SH-SY5Y (cell line): ENCODE results near the gene TRIM13.

Source experiments
- GATA2 ChIP-seq: IDR thresholded peaks from 2 replicates; pipeline ENCODE4 v1.6.1; 2011; ENCODE audit warnings: mild to moderate bottlenecking, low read depth, low read length
- GATA3 ChIP-seq: IDR thresholded peaks from 2 replicates; pipeline ENCODE4 v1.6.1; 2011; ENCODE audit warnings: low read depth, mild to moderate bottlenecking, low read length, moderate library complexity

Gene TRIM13

DNA sequence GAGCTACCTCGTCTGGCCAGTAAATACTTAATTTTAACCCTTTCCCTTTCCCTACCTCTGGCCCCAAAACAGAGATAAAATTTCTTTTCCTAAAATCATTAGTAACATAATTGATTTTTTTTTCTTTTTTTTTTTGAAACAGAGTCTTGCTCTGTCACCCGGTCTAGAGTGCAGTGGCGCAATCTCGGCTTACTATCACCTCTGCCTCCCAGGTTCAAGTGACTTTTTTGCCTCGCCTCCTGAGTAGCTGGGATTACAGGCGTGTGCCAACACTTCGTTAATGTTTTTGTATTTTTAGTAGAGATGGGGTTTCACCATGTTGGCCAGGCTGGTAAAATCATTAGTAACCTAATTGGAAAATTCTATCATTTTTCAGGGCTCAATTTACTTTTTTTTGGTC, 10.4 kb upstream of the TRIM13 start:
- TF ChIP-seq GATA3: no peak
- TF ChIP-seq GATA2: no peak

DNA sequence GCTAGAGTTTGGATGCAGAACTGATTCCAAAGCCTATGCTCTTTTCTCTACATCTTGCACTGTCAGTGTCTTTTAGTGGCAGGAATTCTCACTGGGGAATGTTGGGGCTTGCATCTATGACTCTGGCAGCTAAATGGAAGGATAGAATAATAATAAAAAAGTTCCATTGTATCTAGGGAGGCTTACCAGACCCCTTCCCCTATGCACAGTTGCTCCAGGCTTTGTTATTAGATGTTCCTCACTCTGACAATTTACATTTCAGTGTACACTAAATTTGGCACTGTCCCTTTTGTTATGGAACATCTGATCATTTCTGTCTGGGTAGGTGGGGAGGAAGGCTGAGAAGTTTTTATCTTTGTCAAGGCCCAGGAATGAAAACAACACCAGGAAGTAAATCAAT, 3.7 kb upstream of the TRIM13 start:
- TF ChIP-seq GATA2: no peak
- no peak for TF ChIP-seq GATA3

DNA sequence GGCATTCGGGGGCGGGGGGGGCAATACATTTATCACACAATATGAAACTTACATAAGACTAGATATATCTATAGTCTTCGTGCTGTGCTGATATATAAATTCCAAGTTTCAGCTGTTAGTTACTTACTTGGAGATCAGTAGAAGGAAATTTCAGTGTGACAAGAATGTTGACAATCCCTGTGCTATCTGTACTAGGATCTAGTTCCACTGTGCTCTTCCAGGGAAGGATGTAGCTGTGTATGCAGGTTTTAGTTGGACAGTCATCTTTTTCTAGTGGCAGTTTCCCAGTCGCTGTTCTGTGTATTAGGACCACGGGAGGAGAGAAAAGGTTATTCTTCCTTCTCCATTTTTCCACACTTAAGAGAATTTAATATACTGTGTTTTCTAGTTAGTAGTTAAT, 3.2 kb upstream of the TRIM13 start:
- TF ChIP-seq GATA3 (no peak), GATA2 (peak; percentile 38; the same call in 1 of the 2 replicates)

DNA sequence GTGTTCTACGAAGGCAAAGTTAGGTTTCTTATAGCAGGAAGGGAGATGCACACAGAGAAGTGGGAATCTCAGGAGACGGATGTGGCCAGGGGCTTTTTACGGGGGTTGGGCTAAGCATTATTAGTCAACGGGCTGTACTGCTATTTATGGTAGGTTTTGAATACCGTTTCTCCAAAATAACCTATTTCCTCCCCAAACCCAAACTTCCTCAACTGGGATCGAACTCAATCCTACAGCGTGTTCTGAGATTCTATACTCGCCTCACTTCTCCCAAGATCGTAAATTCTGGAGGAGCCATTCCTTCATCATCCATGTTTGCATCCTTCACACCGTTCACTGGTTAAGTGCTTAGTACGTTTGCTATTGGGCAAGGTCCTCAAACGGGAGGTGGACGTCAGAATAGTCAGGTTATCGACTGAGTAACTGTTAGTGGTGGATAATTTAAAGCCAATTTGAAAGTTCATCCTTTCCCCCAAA, 1.2 kb upstream of the TRIM13 start:
- no peak for TF ChIP-seq GATA3
- TF ChIP-seq GATA2: no peak

DNA sequence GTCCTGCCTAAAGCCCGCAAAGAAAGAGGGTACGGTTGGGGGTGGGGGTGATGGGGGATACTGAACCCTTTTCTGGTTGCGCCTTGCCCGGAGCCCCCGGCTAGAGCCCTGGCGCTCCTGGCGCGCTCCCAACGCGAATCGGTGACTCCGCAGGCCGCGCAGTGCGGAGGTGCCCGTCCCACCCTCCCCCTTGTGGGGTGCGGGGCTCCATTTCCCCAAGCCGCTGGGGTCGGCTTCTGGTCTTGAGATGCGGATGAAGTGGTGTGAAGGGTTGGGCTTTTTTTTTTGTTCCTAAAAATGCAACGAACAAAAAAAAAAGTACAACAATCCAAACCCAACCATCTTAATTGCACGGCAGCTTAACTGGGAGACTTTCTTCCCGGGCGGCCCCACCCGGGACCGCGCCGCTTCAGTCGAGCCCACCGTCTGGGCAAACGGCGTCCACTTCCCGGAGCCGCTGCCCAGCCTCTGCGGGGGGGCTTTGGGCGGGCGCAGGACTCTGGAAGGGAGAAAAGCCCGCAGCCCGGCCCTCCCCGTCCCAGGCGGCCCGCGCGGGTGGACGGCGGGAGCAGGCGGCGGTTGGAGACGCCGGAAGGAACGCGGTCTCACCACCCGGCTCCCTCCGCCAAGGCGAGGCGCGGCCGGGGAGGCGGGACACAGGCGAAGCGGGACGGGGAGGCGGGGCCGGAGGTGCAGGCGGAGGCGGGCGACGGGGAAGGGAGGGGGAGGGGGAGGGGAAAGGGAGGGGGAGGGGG, 504 bp upstream of the TRIM13 start:
- TF ChIP-seq GATA3: no peak
- no peak for TF ChIP-seq GATA2

DNA sequence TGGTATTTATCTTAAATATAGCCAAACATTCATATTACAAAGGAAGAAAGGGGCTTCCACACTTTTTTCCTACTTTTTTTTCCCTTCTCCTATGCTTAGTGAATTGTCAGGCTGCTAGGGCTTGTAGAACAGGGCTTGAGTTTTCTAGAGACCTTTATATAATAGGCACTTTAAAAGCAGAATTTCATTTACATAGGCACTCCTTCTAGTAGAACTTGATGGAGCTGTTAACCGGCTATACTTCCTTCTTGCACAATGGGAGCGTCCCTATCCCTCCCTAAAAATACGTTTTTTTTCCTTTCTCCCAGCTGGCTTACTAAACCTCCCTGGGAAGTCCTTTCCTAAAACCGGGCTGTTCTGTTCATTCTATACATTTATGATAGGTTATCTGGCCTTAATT, 1.1 kb downstream of the TRIM13 start:
- no peak for TF ChIP-seq GATA3
- TF ChIP-seq GATA2: no peak

DNA sequence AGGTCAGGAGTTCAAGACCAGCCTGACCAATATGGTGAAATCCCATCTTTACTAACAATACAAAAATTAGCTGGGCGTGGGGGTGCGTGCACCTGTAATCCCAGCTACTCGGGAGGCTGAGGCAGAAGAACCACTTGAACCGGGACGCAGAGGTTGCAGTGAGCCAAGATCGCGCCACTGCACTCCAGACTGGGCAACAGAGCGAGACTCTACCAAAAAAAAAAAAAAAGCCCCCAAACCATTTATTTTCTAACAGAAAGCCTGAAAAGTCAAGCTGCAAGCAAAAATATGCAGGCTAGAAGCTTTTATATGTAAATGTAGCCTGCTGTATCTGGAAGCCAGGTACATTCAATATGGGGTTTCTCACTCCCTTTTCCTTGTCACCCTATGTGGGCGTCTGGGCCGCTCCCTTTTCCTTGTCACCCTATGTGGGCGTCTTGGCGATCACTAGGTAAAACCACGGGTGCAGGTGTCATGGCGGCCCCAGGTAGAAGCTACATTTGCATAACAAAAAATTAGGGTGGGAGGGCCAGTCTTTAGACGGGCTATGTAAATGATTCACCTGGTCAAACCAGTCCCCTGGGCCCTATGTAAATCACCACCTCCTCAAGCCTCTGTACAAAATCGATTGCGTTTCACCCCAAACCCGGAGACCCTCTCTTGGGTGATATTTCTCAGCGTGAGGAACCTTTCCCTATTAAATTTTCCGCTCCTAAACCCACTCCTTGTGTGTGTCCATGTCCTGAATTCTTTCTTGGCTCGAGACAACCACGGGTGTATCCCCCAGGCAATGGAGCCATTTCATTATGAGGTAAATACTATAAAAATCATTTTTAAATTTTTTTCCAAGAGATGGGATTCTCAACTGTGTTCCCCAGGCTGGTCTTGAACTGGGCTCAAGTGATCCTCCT, 2.1 kb downstream of the TRIM13 start:
- TF ChIP-seq GATA3 (no peak), GATA2 (no peak)

DNA sequence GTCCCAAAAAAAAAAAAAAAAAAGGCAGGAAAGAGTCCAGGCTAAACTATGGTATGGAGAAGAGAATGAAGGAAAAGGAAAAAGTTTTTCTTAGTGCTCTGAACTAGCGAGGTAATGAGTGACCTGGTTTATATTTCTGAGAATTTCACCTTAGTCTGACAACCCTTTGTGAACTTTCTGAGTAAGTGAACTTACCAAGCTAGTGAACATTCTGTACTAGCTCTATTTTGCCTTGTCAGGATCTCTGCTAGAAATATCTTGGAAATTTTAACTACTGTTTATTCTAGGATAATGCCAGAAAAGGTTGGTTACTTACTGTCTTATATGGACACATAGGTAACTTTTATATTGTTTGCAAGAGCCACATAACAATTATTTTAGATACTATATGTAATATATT, 4.4 kb downstream of the TRIM13 start:
- no peak for TF ChIP-seq GATA2

DNA sequence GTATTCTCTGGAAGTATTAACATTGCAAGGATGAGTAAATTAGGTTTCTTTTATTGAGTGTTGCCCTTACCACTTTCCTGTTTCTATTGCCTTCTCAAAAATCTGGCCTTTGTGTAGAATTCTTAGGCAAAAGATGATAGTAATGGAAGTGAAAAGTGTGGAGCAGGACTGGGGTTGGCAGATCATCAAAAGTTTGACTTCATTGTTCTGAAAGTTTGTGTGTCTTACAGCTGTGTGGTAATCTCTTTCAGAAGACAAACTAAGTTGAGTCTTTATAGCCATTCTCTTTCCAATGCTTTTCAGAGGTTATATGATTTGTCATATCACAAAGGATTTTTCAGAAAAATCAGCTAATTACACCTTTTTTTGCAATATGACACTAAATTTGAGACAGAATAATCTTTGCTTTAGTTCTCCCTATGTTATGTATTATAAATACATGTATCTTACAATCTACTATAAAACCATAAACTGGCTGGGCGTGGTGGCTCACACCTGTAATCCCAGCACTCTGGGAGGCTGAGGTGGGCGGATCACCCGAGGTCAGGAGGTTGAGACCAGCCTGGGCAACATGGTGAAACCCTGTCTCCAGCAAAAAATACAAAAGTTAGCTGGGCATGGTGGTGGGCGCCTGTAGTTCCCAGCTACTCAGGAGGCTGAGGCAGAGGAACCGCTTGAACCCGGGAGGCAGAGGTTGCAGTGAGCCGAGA, 9.7 kb downstream of the TRIM13 start:
- TF ChIP-seq GATA3 (no peak), GATA2 (no peak)

DNA sequence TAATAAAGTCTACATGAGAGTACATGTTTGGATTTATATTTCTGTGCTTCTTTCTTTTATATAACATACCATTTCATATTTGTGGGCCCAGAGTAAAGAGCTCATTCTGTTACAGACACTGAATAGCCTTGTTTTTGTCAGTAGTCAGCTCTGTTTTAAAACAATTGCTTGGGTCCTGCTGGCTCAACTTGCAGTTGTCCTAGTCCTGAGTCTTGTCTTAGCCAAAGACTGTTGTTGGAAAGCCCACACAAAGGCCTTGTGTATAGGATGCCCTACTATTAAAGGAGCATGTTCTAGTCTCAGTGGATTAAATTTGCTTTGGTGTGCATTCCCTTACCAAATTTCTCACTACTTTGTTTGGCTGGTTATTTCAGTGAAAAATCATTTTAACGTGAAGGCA, 14.6 kb downstream of the TRIM13 start:
- TF ChIP-seq GATA3: no peak

DNA sequence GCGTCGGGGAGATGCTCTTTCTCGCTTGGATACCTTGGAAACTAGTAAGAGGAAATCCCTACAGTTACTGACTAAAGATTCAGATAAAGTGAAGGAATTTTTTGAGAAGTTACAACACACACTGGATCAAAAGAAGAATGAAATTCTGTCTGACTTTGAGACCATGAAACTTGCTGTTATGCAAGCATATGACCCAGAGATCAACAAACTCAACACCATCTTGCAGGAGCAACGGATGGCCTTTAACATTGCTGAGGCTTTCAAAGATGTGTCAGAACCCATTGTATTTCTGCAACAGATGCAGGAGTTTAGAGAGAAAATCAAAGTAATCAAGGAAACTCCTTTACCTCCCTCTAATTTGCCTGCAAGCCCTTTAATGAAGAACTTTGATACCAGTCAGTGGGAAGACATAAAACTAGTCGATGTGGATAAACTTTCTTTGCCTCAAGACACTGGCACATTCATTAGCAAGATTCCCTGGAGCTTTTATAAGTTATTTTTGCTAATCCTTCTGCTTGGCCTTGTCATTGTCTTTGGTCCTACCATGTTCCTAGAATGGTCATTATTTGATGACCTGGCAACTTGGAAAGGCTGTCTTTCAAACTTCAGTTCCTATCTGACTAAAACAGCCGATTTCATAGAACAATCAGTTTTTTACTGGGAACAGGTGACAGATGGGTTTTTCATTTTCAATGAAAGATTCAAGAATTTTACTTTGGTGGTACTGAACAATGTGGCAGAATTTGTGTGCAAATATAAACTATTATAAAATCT, 15.7 kb downstream of the TRIM13 start:
- no peak for TF ChIP-seq GATA3
- no peak for TF ChIP-seq GATA2

DNA sequence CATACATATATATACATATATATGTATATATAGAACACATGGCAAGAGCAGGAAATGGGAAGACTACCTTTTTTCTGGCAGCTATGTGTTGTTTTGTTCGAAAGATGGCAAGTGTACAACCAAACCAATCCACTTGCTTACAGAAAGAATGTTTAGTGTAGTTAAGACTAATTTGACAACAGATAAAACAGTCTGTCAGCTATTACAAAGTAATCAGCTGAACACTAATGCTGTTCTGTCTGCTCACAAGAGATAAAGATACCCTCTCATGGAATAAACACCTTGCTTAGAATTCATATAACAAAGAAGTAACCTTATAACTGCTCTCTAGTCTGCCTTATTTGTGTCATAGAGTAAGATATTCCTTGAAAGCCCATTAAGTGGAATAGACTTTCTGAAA, 17.5 kb downstream of the TRIM13 start:
- TF ChIP-seq GATA2 (no peak), GATA3 (no peak)

DNA sequence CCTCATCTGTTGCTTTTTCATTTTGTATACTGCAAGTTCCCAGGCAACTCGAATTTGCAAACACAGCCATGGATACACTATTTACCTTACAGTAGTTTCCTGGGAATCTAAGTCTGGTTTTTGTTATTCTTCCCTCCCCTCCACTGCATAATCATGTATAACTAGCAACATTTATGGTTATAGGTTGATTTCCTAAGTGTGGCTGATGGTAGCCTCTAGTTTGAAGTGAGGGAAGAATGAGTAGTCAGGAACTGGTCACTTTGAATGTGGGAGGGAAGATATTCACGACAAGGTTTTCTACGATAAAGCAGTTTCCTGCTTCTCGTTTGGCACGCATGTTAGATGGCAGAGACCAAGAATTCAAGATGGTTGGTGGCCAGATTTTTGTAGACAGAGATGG, 18.4 kb downstream of the TRIM13 start, which contains the start of gene KCNRG:
Gene KCNRG (plus strand): TSS at position 187 of the 400 bp plus-strand sequence. CDS start 50 bp downstream, at position 237.
- TF ChIP-seq GATA3 (no peak), GATA2 (no peak)
